GM13977 (cell line): ENCODE results near the gene VPS26C.
A peak's percentile ranks its signal among the peaks of the same experiment; 100 is the strongest.

Experiments used
- DNase-seq: peaks from one replicate; pipeline ENCODE4 v3.0.0; 2012; ENCODE audit warnings: low spot score
- in situ Hi-C: fragments of 300-500 bp; cut with MboI; formaldehyde crosslinking; loops from one replicate; pipeline ENCODE4 v1.12.0; 2022; ENCODE audit warnings: low sequenced_read_pairs, low pct_unique_long_range_greater_than_20kb, mixed read lengths, inconsistent platforms; ENCODE audit not compliant: unreplicated experiment
- TF ChIP-seq, protein P1 (sequence below): IDR thresholded peaks from 2 replicates; pipeline ENCODE4 v1.5.1; 2012; ENCODE audit warnings: mild to moderate bottlenecking, control low read depth; ENCODE audit not compliant: insufficient read depth; ENCODE audit errors: extremely low read depth, missing control alignments

Gene VPS26C

DNA sequence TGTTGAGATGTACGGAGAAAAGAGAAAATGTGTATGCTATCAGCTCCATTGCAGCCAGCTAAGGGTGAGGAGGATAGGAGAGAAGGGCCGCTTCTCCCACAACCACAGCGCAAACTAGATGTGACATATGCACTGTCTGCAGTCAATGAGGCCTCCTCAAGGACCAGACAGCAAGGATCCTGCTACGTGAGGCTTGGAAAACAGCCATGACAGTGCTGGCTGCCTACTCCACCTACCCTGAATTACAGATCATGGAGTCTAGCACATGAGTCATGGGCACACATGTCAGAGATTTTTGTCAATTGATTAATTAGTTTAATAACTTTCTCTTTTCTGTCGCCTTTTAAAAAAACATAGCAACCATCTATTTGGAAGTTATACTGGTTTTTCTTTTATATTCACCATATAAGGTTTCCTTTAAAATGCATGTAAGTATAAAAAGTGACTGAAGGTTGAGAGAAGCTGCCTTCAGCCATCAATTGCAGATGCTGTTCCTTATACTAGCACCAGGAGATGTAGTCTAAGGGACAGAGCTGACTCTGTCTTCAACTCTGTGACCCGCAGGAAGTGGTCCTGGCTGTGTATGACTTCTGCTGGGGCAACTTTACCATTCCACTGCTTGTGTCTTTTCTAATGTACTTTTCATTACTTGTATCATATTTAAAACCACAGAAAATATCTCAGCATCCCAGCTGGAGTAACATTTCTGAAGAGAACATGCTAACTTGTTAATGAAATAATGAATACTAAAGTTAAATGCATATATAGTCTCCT lies 3.1 kb downstream of the VPS26C start:
- in situ Hi-C loops, result no loop called here
- TF ChIP-seq, protein P1, sequence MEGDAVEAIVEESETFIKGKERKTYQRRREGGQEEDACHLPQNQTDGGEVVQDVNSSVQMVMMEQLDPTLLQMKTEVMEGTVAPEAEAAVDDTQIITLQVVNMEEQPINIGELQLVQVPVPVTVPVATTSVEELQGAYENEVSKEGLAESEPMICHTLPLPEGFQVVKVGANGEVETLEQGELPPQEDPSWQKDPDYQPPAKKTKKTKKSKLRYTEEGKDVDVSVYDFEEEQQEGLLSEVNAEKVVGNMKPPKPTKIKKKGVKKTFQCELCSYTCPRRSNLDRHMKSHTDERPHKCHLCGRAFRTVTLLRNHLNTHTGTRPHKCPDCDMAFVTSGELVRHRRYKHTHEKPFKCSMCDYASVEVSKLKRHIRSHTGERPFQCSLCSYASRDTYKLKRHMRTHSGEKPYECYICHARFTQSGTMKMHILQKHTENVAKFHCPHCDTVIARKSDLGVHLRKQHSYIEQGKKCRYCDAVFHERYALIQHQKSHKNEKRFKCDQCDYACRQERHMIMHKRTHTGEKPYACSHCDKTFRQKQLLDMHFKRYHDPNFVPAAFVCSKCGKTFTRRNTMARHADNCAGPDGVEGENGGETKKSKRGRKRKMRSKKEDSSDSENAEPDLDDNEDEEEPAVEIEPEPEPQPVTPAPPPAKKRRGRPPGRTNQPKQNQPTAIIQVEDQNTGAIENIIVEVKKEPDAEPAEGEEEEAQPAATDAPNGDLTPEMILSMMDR, result no peak
- DNase-seq, result no peak

DNA sequence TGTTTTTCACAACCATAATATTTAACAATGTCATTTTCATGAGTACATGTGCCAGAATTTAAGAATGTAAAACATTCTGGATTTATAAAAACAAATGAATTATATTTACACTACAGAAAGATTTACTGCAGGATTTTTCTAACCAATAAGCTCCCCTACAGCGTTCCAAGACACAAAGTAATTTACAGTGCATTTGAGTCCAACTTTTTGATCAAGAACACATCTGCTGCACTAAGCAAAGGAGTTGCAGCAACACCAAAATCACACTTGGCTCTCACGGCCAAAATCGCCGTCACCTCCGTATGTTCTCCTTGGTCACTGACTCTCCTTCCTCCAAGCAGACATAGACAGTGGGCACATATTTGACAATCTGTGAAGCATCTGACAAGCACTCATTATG lies 7.7 kb downstream of the VPS26C start:
- no peak for DNase-seq
- TF ChIP-seq, protein P1, result no peak
- in situ Hi-C loops, result no loop called here

- TF ChIP-seq, protein P1, result no peak
- peak; percentile 83 for DNase-seq
- in situ Hi-C loops, result no loop called here
Measured at GRCh38 chr21:37257967-37258877, 8.9 kb downstream of the VPS26C start.

- in situ Hi-C loops, result no loop called here
- TF ChIP-seq, protein P1, result no peak
- DNase-seq, result peak; percentile 23
Measured at GRCh38 chr21:37257511-37257966, 9.6 kb downstream of the VPS26C start.

DNA sequence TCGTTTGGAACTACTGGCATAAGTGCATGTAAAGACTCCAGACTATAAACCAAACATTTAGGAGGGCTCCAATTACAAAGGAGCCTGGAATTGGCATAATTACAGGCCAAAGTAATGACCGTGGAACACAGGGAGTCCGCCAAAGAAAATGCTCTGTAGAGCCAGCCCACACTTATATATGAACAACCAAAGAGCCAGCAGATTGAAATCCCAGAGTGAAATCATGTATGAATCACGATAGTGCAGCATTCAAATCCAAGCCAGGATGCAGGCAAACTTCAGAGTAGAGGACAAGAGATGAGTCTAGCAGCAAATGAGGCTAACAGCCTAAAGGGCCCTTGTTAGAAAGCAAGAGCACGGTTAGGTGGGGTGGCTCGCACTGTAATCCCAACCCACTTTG lies 13.1 kb downstream of the VPS26C start:
- TF ChIP-seq, protein P1, result no peak
- no peak for DNase-seq
- in situ Hi-C loops, result no loop called here

GRCh38 chr21:37251294-37251634 lies 15.9 kb downstream of the VPS26C start:
- TF ChIP-seq, protein P1, result no peak
- in situ Hi-C loops, result no loop called here
- DNase-seq, result no peak
